ENCODE measurements around the gene DLG5.

- TF ChIP-seq EP300 (IDR thresholded peaks at IDR 0.05; ENCODE audit: borderline replicate concordance in 1 of 2, low read depth in 1 of 2, low read length in 1 of 2) (no peak), TAF1 (IDR thresholded peaks at IDR 0.05; ENCODE audit: borderline replicate concordance, low read depth, low read length) (no peak), FOXM1 (IDR thresholded peaks at IDR 0.05; ENCODE audit: low read depth) (no peak), CTCF (IDR thresholded peaks at IDR 0.05) (no peak), USF2 (IDR thresholded peaks at IDR 0.05; ENCODE audit: borderline replicate concordance, low read depth, low read length) (no peak)
Observed at GRCh38 chr10:77782328-77783061, 144.1 kb downstream of the DLG5 start.
